Liver (tissue), 9 donors: ENCODE measurements around the gene DGKD. TPM values are rescaled to one million over a fixed set of nuclear protein-coding genes. Genes with fewer than 3 reads are reported as not detected.

Experiments used
- DNase-seq: peaks from one replicate; pipeline ENCODE4 v3.0.0-alpha.2; 2017; ENCODE audit warnings: low spot score
- H3K27ac ChIP-seq, 2 donors: one replicate each; pipeline ENCODE4 v1.7.0; 2013; ENCODE audit warnings: inconsistent platforms in 2 of 2, low read length in 2 of 2, control low read depth in 1 of 2, low read depth in 1 of 2, mild to moderate bottlenecking in 1 of 2
- H3K27me3 ChIP-seq, 4 donors: one replicate each; pipeline versions ENCODE4 v1.6.1 to v1.7.0; 2013; ENCODE audit warnings: low read length in 3 of 4, inconsistent platforms in 1 of 4, mild to moderate bottlenecking in 1 of 4, moderate library complexity in 1 of 4; ENCODE audit not compliant: control insufficient read depth in 4 of 4, insufficient read depth in 4 of 4
- H3K36me3 ChIP-seq, 4 donors: one replicate each; pipeline versions ENCODE4 v1.6.1 to v1.7.0; 2013; ENCODE audit warnings: low read length in 3 of 4, mild to moderate bottlenecking in 3 of 4, low read depth in 1 of 4, moderate library complexity in 1 of 4; ENCODE audit not compliant: control insufficient read depth in 4 of 4, insufficient read depth in 3 of 4
- H3K4me1 ChIP-seq, 4 donors: one replicate each; pipeline versions ENCODE4 v1.6.1 to v1.7.0; 2013; ENCODE audit warnings: low read length in 3 of 4, mild to moderate bottlenecking in 3 of 4, moderate library complexity in 1 of 4; ENCODE audit not compliant: control insufficient read depth in 4 of 4, insufficient read depth in 4 of 4
- H3K4me3 ChIP-seq, 3 donors: one replicate each; pipeline versions ENCODE4 v1.6.1 to v1.7.0; 2013; ENCODE audit warnings: low read length in 3 of 3, control low read depth in 1 of 3, low read depth in 1 of 3, mild to moderate bottlenecking in 1 of 3
- H3K9ac ChIP-seq, 2 donors: one replicate each; pipeline ENCODE4 v1.7.0; 2013; ENCODE audit warnings: low read length in 2 of 2, mild to moderate bottlenecking in 2 of 2, moderate library complexity in 2 of 2, control low read depth in 1 of 2, low read depth in 1 of 2
- H3K9me3 ChIP-seq, 4 donors: one replicate each; pipeline versions ENCODE4 v1.6.1 to v1.7.0; 2013; ENCODE audit warnings: low read length in 3 of 4; ENCODE audit not compliant: control insufficient read depth in 4 of 4
- ATF3 ChIP-seq: IDR thresholded peaks from 2 replicates; pipeline ENCODE4 v1.6.1; 2016; ENCODE audit warnings: antibody characterized with exemption
- CTCF ChIP-seq: fragments of 150-350 bp; IDR thresholded peaks from 2 replicates; pipeline ENCODE4 v1.5.1; 2017; ENCODE audit warnings: improper control_type of control experiment, low read depth, low read length; ENCODE audit not compliant: missing input control
- EGR1 ChIP-seq, 2 donors: IDR thresholded peaks; 2 replicates each; pipeline ENCODE4 v1.6.1; 2016 to 2018; ENCODE audit warnings: antibody characterized with exemption in 2 of 2, low read depth in 2 of 2
- FOXA1 ChIP-seq: IDR thresholded peaks from 2 replicates; pipeline ENCODE4 v1.6.1; 2016; ENCODE audit warnings: antibody characterized with exemption
- FOXA2 ChIP-seq: IDR thresholded peaks from 2 replicates; pipeline ENCODE4 v1.6.1; 2016; ENCODE audit warnings: antibody characterized with exemption
- GABPA ChIP-seq, 2 donors: IDR thresholded peaks in 1 of 2; conservative IDR thresholded peaks in 1 of 2; 2 replicates each; pipeline ENCODE4 v1.6.1; 2016; ENCODE audit warnings: antibody characterized with exemption in 2 of 2, mild to moderate bottlenecking in 1 of 2, moderate library complexity in 1 of 2
- HNF4A ChIP-seq, 2 donors: conservative IDR thresholded peaks; 2 replicates each; pipeline ENCODE4 v1.6.1; 2016; ENCODE audit warnings: antibody characterized with exemption in 2 of 2, mild to moderate bottlenecking in 2 of 2
- HNF4G ChIP-seq: IDR thresholded peaks from 2 replicates; pipeline ENCODE4 v1.6.1; 2016; ENCODE audit warnings: antibody characterized with exemption
- JUND ChIP-seq, 2 donors: IDR thresholded peaks; 2 replicates each; pipeline ENCODE4 v1.6.1; 2016; ENCODE audit warnings: antibody characterized with exemption in 2 of 2
- MAX ChIP-seq: IDR thresholded peaks from 2 replicates; pipeline ENCODE4 v1.6.1; 2016; ENCODE audit warnings: antibody characterized with exemption
- NR2F2 ChIP-seq: IDR thresholded peaks from 2 replicates; pipeline ENCODE4 v1.6.1; 2016; ENCODE audit warnings: antibody characterized with exemption
- RAD21 ChIP-seq, 2 donors: IDR thresholded peaks; 2 replicates each; pipeline ENCODE4 v1.6.1; 2016; ENCODE audit warnings: antibody characterized with exemption in 2 of 2, mild to moderate bottlenecking in 2 of 2
- REST ChIP-seq: IDR thresholded peaks from 2 replicates; pipeline ENCODE4 v1.6.1; 2016; ENCODE audit warnings: antibody characterized with exemption, mild to moderate bottlenecking
- RXRA ChIP-seq, 2 donors: IDR thresholded peaks; 2 replicates each; pipeline ENCODE4 v1.6.1; 2017 to 2018; ENCODE audit warnings: antibody characterized with exemption in 2 of 2, mild to moderate bottlenecking in 1 of 2
- SP1 ChIP-seq: IDR thresholded peaks from 2 replicates; pipeline ENCODE4 v1.6.1; 2018; ENCODE audit warnings: antibody characterized with exemption, mild to moderate bottlenecking
- TAF1 ChIP-seq: conservative IDR thresholded peaks from 2 replicates; pipeline ENCODE4 v1.6.1; 2016; ENCODE audit warnings: antibody characterized with exemption, mild to moderate bottlenecking
- YY1 ChIP-seq: IDR thresholded peaks from 2 replicates; pipeline ENCODE4 v1.6.1; 2016; ENCODE audit warnings: antibody characterized with exemption, mild to moderate bottlenecking
- ZBTB33 ChIP-seq: IDR thresholded peaks from 2 replicates; pipeline ENCODE4 v1.6.1; 2016; ENCODE audit warnings: antibody characterized with exemption
- whole genome bisulfite sequencing: extraction: QIAGEN DNeasy Blood & Tissue Kit; methylation state at CpG from one replicate; pipeline ENCODE4 v1.1.7; 2013; 5-methylcytosine and 5-hydroxymethylcytosine counted together
- polyA plus RNA-seq, 2 donors: library from polyadenylated mRNA; stranded (reverse) in 1 of 2; unstranded in 1 of 2; fragments of 200-250 nt in 1 of 2; fragments of >200 nt in 1 of 2; fragmentation: Nextera tagmentation in 1 of 2; extraction: Ambion mirVana in 1 of 2; gene quantifications; one replicate each; pipeline versions ENCODE4 v1.2.1 to v1.2.3, GENCODE V29; 2013 to 2015
- total RNA-seq, 2 donors: library from RNA; depleted of rRNA; stranded (reverse); fragments of >200 nt; gene quantifications; one replicate each; pipeline ENCODE4 v1.2.3, GENCODE V29; 2014
- donor health status: healthy.
- donor health status: healthy.
- donor health status: healthy.
- donor health status: healthy.
- donor health status: healthy.

Gene DGKD
- total and polyA plus RNA-seq, 4 donors = 4.8 to 16.4 (median 8.2) TPM

GRCh38 chr2:233389601-233390125 is 35.4 kb downstream of the DGKD start:
- TF ChIP-seq REST (no peak), SP1 (no peak), GABPA (IDR thresholded peaks at IDR 0.05 in 1 of 2, conservative IDR thresholded peaks at IDR 0.05 in 1 of 2) (no peak), MAX (no peak), CTCF (no peak), YY1 (no peak), FOXA2 (no peak), HNF4G (no peak), RAD21 (IDR thresholded peaks at IDR 0.05) (no peak), NR2F2 (no peak), EGR1 (IDR thresholded peaks at IDR 0.05; ENCODE audit: low read depth in 2 of 2) (no peak), ATF3 (no peak), TAF1 (no peak), HNF4A (conservative IDR thresholded peaks at IDR 0.05) (no peak), RXRA (IDR thresholded peaks at IDR 0.05) (no peak), JUND (IDR thresholded peaks at IDR 0.05) (no peak), ZBTB33 (no peak), FOXA1 (no peak)
- H3K9me3 ChIP-seq = no peaks in the 10 kb centered on the region
- H3K27ac ChIP-seq = no peak overlapping the region
- no peak for DNase-seq
- 96% methylated on average over 8 of the region's 8 CpGs for WGBS
- no peak overlapping the region for H3K4me3 ChIP-seq
- H3K4me1 ChIP-seq = peaks cover 0 to 31% (median 20%) of the 10 kb centered on the region in 4 donors
- H3K27me3 ChIP-seq = no peaks in the 10 kb centered on the region
- peaks cover 0 to 3% (median 1%) of the 10 kb centered on the region in 4 donors for H3K36me3 ChIP-seq
- H3K9ac ChIP-seq = no peak overlapping the region
